ENCODE results near the gene CPA4.

The CPA4 gene

GRCh38 chr7:130275826-130276297 is 17.1 kb upstream of the CPA4 start:
- no peak for DNase-seq (ENCODE audit: low read depth)

GRCh38 chr7:130276796-130277762 is 15.9 kb upstream of the CPA4 start:
- no peak for DNase-seq (ENCODE audit: low read depth)

GRCh38 chr7:130277763-130278643 is 15.0 kb upstream of the CPA4 start:
- DNase-seq (ENCODE audit: low read depth): no peak

- no peak for DNase-seq (ENCODE audit: low read depth)
Measured at GRCh38 chr7:130278860-130279259, 14.1 kb upstream of the CPA4 start.

- no peak for DNase-seq (ENCODE audit: low read depth)
Measured at GRCh38 chr7:130279286-130279685, 13.7 kb upstream of the CPA4 start.

GRCh38 chr7:130279906-130280305 is 13.1 kb upstream of the CPA4 start:
- DNase-seq (ENCODE audit: low read depth): no peak

GRCh38 chr7:130281260-130281659 is 11.7 kb upstream of the CPA4 start:
- no peak for DNase-seq (ENCODE audit: low read depth)

- DNase-seq (ENCODE audit: low read depth): no peak
Measured at GRCh38 chr7:130286881-130287280, 6.1 kb upstream of the CPA4 start.

- DNase-seq (ENCODE audit: low read depth): no peak
Measured at GRCh38 chr7:130288168-130288567, 4.8 kb upstream of the CPA4 start.

GRCh38 chr7:130288829-130289228 is 4.1 kb upstream of the CPA4 start:
- no peak for DNase-seq (ENCODE audit: low read depth)

GRCh38 chr7:130289478-130289877 is 3.5 kb upstream of the CPA4 start:
- no peak for DNase-seq (ENCODE audit: low read depth)

GRCh38 chr7:130290745-130291144 is 2.2 kb upstream of the CPA4 start:
- DNase-seq (ENCODE audit: low read depth): no peak

- no peak for DNase-seq (ENCODE audit: low read depth)
Measured at GRCh38 chr7:130293521-130293920, 560 bp downstream of the CPA4 start.

GRCh38 chr7:130294314-130294713 is 1.4 kb downstream of the CPA4 start:
- no peak for DNase-seq (ENCODE audit: low read depth)

- no peak for DNase-seq (ENCODE audit: low read depth)
Measured at GRCh38 chr7:130296221-130296951, 3.4 kb downstream of the CPA4 start.

GRCh38 chr7:130297628-130298543 is 4.9 kb downstream of the CPA4 start:
- DNase-seq (ENCODE audit: low read depth): no peak

- DNase-seq (ENCODE audit: low read depth): no peak
Measured at GRCh38 chr7:130298544-130299326, 5.8 kb downstream of the CPA4 start.

GRCh38 chr7:130299866-130300265 is 6.9 kb downstream of the CPA4 start:
- no peak for DNase-seq (ENCODE audit: low read depth)

- DNase-seq (ENCODE audit: low read depth): no peak
Measured at GRCh38 chr7:130301501-130302020, 8.6 kb downstream of the CPA4 start.

- DNase-seq (ENCODE audit: low read depth): no peak
Measured at GRCh38 chr7:130302649-130303048, 9.7 kb downstream of the CPA4 start.
